ENCODE data around the gene FUCA1.

FUCA1 gene

DNA sequence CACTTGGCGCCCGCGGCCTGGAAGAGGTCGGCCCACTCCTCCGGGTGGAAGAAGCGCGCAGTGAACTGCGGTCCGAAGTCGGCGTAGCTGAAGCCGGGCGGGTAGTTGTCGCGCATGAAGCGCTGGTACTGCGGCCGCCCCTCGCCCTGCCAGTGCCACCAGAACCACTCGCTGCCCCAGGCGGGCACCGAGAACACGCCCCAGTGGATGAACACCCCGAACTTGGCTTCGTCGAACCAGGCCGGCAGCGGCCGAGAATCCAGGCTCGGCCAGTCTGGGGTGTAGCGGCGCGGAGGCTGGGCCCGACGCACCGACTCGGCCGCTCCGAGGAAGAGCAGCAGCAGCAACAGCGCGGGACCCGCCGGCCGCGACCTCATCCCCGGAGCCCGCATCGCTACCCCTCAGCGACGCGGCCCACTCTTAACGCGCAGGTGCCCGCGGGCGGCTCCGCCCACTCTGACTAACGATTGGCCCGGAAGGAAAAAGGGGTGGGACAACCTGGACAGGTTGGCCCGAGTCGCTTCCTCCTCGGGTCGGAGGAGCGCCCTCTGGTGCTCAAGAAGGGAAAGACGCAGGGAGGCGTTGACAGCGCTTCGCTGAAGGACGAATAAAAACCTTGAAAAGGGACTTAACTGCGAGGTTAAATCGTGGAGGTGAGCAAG is at the start of gene FUCA1:
FUCA1 (minus strand) TSS at position 396 of the 662 bp plus-strand sequence; CDS start at position 392, 4 bp downstream.
- Histone ChIP-seq H3K4me3 (ENCODE audit: low read length) (peak within 1 kb of the TSS; percentile 85), H3K4me1 (ENCODE audit: insufficient read depth, low read length) (no peaks in the 10 kb centered on the region), H3K36me3 (ENCODE audit: insufficient read depth, low read depth, low read length) (no peaks in the 10 kb centered on the region), H3K9me3 (ENCODE audit: insufficient read depth, low read depth, low read length) (no peaks in the 10 kb centered on the region), H3K27me3 (ENCODE audit: insufficient read depth, low read length) (peaks cover 48% of the 10 kb centered on the region), H3K27ac (ENCODE audit: low read length) (no peak within 1 kb of the TSS), H3K9ac (ENCODE audit: low read depth, low read length) (peak within 1 kb of the TSS; percentile 15; the same call in 1 of the 2 replicates)

DNA sequence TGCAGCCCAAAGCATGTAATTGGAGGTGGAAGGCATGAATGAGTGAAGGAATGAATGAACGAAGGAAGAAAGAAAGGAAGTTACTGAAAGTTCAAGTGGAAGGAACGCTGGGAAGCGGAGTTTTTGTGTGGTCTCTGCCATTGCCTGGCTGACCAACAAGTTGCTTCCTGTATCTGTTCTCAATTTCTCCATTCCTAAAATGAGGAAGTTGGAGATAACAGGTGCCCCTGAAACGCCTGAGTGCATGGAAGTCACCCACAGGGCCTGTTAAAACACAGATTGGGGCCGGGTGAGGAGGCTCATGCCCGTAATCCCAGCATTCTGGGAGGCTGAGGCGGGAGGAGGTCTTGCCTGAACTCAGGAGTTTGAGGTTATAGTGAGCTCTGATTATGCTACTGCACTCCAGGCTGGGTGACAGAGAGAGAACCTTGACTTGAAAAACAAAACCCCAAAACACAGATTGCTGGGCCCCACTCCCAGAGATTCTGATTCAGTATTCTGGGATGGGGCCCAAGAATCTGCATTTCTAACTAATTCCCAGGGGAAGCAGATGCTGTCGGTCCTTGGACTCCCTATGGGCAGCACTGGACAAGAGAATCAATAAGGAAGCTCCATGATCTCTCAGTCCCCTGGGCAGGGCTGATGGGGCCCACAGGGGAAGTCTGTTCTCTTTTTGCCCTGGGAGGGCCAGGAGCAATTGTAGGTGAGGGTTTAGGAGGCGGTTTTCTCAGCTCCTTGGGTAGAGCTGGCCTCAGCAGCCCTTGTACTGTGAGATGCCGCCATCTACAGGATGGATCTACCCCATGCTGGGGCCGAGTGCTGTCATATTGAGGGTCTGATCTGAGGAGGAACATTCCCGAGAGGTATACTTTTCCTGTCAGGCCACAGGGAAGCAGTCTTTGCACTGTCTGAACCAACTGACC is 48.4 kb upstream of the FUCA1 start:
- Histone ChIP-seq H3K9me3 (ENCODE audit: insufficient read depth, low read depth, low read length) (no peaks in the 10 kb centered on the region), H3K27ac (ENCODE audit: low read length) (no peak overlapping the region), H3K4me1 (ENCODE audit: insufficient read depth, low read length) (no peaks in the 10 kb centered on the region), H3K36me3 (ENCODE audit: insufficient read depth, low read depth, low read length) (no peaks in the 10 kb centered on the region), H3K27me3 (ENCODE audit: insufficient read depth, low read length) (no peaks in the 10 kb centered on the region), H3K4me3 (ENCODE audit: low read length) (no peak overlapping the region), H3K9ac (ENCODE audit: low read depth, low read length) (no peak overlapping the region)

DNA sequence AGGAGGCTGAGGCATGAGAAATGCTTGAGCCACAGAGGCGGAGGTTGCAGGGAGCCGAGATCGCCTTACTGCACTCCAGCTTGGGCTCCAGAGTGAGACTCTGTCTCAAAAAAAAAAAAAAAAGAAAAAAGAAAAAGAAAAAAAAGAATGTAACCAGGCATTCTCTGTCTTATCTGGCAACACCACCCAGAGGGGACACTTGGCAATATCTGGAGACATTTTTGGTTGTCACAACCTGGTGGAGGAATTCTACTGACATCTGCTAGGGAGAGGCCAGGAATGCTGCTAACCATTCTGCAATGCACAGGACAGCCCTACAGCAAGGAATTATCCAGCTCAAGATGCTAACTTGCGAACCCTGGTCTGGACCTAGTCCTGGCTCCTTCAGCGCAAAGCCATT is 47.4 kb upstream of the FUCA1 start:
- no peaks in the 10 kb centered on the region for H3K36me3 ChIP-seq (ENCODE audit: insufficient read depth, low read depth, low read length)
- no peaks in the 10 kb centered on the region for H3K27me3 ChIP-seq (ENCODE audit: insufficient read depth, low read length)
- no peak overlapping the region for H3K27ac ChIP-seq (ENCODE audit: low read length)
- no peak overlapping the region for H3K4me3 ChIP-seq (ENCODE audit: low read length)
- no peak overlapping the region for H3K9ac ChIP-seq (ENCODE audit: low read depth, low read length)
- no peaks in the 10 kb centered on the region for H3K9me3 ChIP-seq (ENCODE audit: insufficient read depth, low read depth, low read length)
- H3K4me1 ChIP-seq (ENCODE audit: insufficient read depth, low read length), result no peaks in the 10 kb centered on the region

DNA sequence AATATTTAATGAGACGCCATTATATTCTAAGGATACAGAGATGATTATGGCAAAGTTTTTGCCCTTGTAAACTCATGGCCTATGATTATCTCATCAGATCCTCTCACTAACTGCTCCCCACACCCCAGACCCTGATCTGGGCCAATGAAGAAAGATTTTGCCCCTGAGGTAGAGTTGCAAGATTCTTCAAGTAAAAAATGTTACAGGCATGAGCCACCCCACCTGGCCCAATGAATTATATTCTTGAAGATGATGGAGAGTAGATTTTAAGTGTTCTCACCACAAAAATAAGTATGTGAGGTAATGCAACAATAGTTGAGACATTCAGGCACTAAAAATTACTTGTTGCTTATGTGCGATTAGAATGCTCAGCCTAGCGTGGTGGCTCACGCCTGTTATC is 46.8 kb upstream of the FUCA1 start:
- Histone ChIP-seq H3K4me1 (ENCODE audit: insufficient read depth, low read length) (no peaks in the 10 kb centered on the region), H3K27ac (ENCODE audit: low read length) (no peak overlapping the region), H3K9me3 (ENCODE audit: insufficient read depth, low read depth, low read length) (no peaks in the 10 kb centered on the region), H3K9ac (ENCODE audit: low read depth, low read length) (no peak overlapping the region), H3K36me3 (ENCODE audit: insufficient read depth, low read depth, low read length) (no peaks in the 10 kb centered on the region), H3K27me3 (ENCODE audit: insufficient read depth, low read length) (no peaks in the 10 kb centered on the region), H3K4me3 (ENCODE audit: low read length) (no peak overlapping the region)

DNA sequence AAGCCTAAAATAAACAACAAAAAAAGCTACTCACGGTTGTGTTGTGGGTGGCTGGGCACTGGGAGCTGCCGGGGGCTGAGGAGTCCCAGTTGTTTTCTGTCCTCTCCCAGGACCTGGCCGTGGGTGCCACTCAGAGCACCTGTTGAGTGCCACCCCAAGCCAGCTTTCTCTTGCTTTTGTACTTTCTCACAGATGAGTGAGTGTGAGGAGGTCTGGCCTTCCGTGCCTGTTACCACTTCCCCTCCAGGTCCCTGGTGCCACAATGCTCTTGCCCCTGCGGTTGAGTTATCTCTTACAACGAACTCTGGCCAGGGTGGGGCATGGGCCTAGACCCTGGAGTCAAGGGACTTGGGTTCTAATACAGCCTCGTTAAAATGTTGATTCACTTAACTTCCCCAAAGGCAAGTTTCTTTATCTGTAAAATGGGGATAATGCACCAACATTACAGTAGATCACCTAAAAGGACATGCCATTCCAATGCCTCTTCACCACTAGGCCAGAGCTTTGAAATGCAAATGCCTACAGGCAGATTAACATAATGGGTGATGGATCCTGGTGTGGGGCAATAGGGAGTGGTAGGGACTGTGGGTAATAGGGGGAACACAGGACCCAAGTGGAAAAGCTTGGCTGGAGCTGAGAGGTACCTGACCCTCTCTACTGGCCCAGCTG is 45.3 kb upstream of the FUCA1 start, which contains the start of gene CNR2:
CNR2 (minus strand) TSS at position 151 of the 669 bp plus-strand sequence. CDS start 37,745 bp downstream, outside the sequence.
- no peak within 1 kb of the TSS for H3K27ac ChIP-seq (ENCODE audit: low read length)
- H3K27me3 ChIP-seq (ENCODE audit: insufficient read depth, low read length), result no peaks in the 10 kb centered on the region
- H3K9me3 ChIP-seq (ENCODE audit: insufficient read depth, low read depth, low read length), result no peaks in the 10 kb centered on the region
- no peak within 1 kb of the TSS for H3K4me3 ChIP-seq (ENCODE audit: low read length)
- H3K36me3 ChIP-seq (ENCODE audit: insufficient read depth, low read depth, low read length), result no peaks in the 10 kb centered on the region
- H3K4me1 ChIP-seq (ENCODE audit: insufficient read depth, low read length), result no peaks in the 10 kb centered on the region
- H3K9ac ChIP-seq (ENCODE audit: low read depth, low read length), result no peak within 1 kb of the TSS

DNA sequence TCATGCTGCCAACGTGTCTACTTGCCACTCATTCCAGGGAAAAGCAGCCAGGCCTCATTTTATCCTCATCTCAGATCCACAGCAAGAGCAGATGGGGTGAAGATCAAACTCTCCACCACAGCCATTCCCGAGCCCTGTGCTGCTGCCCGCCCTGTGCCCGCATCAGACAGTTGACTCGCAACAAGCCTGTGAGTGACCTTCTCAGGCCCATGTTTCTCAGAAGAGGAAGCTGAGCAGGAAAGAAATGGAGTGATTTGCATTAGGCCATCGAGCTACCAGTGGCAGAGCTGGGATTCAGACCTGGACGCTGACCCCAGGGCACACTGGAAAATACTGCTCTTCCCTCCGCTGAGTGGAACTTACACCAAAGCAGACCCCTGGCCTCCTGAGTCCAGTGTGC is 43.8 kb upstream of the FUCA1 start:
- Histone ChIP-seq H3K27ac (ENCODE audit: low read length) (no peak overlapping the region), H3K4me1 (ENCODE audit: insufficient read depth, low read length) (no peaks in the 10 kb centered on the region), H3K9me3 (ENCODE audit: insufficient read depth, low read depth, low read length) (no peaks in the 10 kb centered on the region), H3K4me3 (ENCODE audit: low read length) (no peak overlapping the region), H3K27me3 (ENCODE audit: insufficient read depth, low read length) (no peaks in the 10 kb centered on the region), H3K9ac (ENCODE audit: low read depth, low read length) (no peak overlapping the region), H3K36me3 (ENCODE audit: insufficient read depth, low read depth, low read length) (no peaks in the 10 kb centered on the region)

DNA sequence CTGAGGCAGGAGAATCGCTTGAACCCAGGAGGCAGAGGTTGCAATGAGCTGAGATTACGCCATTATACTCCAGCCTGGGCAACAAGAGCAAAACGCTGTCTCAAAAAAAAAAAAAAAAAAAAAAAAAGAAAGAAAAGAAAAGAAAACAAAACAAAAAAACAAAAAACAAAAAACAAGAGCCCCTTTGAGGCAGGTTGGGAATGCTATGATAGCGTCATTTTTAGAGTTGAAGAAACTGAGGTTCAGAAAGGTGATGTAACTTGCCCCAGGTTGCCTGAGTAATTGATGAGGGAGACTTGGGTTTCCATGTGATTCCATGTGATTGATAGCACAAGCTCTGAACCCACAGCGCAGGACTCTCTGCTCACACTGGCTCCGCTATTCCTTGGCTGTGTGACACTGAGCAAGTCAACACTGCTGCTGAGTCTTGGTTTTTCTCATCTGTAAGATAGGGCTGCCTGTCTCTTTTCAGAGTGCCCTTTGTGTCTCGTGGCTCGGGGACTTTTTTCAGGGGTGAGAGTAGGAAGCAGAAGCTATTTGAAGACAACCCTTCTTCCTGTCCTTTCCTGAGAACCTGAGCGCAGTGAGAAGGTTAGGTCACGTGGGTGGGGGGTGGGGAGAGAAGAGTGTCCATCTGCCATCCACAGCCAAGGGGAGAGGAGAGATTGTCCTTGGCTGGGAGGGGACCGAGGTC is 42.6 kb upstream of the FUCA1 start:
- Histone ChIP-seq H3K4me1 (ENCODE audit: insufficient read depth, low read length) (no peaks in the 10 kb centered on the region), H3K36me3 (ENCODE audit: insufficient read depth, low read depth, low read length) (no peaks in the 10 kb centered on the region), H3K4me3 (ENCODE audit: low read length) (no peak overlapping the region), H3K9ac (ENCODE audit: low read depth, low read length) (no peak overlapping the region), H3K27ac (ENCODE audit: low read length) (no peak overlapping the region), H3K27me3 (ENCODE audit: insufficient read depth, low read length) (peaks cover 4% of the 10 kb centered on the region; the same call in 1 of the 2 replicates), H3K9me3 (ENCODE audit: insufficient read depth, low read depth, low read length) (no peaks in the 10 kb centered on the region)

DNA sequence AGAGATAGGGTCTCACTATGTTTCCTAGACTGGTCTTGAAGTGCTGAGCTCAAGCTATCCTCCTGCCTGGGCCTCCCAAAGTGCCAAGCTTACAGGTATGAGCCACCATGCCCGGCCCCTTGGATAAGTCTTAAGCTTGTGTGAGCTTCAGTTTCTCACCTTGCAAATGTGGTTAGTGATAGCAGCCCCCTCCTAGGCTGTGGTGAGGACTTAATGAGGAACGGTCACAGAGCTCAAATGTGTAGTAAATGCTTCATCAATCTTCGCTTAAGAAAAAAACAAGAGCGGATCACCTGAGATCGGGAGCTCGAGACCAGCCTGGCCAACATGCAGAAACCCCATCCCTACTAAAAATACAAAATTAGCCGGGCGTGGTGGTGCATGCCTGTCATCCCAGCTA is 42.1 kb upstream of the FUCA1 start:
- Histone ChIP-seq H3K9me3 (ENCODE audit: insufficient read depth, low read depth, low read length) (no peaks in the 10 kb centered on the region), H3K27me3 (ENCODE audit: insufficient read depth, low read length) (peaks cover 6% of the 10 kb centered on the region; the same call in 1 of the 2 replicates), H3K36me3 (ENCODE audit: insufficient read depth, low read depth, low read length) (no peaks in the 10 kb centered on the region), H3K9ac (ENCODE audit: low read depth, low read length) (no peak overlapping the region), H3K4me1 (ENCODE audit: insufficient read depth, low read length) (no peaks in the 10 kb centered on the region), H3K4me3 (ENCODE audit: low read length) (no peak overlapping the region), H3K27ac (ENCODE audit: low read length) (no peak overlapping the region)

DNA sequence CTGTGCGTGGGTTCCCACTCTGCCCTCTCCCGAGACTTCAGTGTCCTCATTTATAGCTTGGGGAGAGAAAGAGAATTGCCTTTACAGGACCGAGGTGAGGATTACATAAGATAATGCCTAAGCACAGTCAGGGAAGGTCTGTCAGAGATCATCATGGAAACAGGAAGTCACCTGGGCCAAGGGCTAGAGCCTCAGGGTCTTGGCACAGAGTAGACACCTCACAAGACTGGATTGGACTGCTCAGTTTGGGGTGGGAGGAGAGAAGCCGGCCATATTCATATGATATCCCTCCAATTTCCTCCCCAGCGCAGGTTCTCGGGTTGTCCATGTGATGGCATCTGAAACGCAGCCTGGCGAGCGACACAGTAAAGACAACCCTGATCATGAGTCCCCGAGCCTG is 41.3 kb upstream of the FUCA1 start:
- H3K27ac ChIP-seq (ENCODE audit: low read length), result no peak overlapping the region
- no peak overlapping the region for H3K4me3 ChIP-seq (ENCODE audit: low read length)
- no peaks in the 10 kb centered on the region for H3K9me3 ChIP-seq (ENCODE audit: insufficient read depth, low read depth, low read length)
- no peak overlapping the region for H3K9ac ChIP-seq (ENCODE audit: low read depth, low read length)
- H3K4me1 ChIP-seq (ENCODE audit: insufficient read depth, low read length), result peaks cover 3% of the 10 kb centered on the region; the same call in 1 of the 2 replicates
- H3K36me3 ChIP-seq (ENCODE audit: insufficient read depth, low read depth, low read length), result no peaks in the 10 kb centered on the region
- peaks cover 14% of the 10 kb centered on the region; the same call in 1 of the 2 replicates for H3K27me3 ChIP-seq (ENCODE audit: insufficient read depth, low read length)

DNA sequence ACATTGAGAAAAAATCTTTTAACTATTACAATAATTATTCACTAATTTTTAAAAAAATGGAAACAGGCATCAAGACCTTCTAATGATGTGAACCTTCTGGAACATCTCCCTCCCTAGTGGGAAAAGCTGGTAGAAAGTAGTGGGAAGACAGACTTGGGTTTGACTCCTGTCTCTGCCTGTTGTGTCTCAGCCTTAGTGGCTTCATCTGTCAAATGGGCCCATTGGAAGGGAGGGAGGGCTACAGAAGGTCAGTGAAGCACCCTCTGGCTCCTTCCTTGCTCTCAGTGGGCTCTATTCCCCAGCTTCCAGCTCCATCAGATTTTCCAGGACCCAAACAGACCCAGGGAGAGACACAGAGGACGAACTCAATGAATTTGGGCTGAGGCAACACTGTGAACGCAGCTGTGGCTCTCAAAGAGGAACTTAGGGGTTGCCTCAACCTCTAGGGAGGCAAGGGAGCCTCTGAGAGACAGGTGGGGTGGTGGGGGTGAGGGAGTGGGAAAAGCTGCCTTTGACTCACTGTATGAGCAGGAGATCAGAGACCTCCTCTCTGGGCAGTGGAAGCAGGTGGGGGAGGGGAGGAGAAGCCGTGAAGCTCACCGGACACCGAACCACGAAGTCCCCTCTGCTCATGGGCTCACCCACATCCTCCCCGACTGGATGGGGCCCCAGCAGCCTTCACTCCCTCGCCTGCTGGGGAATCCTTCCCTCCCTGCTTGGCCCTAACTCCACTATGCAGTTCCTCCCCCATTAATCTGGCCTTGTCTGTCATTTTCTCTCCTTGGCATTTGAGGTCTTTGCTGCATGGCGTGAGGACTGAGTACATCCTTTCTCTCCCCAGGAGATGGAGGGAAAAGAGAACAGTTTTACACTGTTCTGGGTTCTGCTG is 40.6 kb upstream of the FUCA1 start:
- no peak overlapping the region for H3K27ac ChIP-seq (ENCODE audit: low read length)
- H3K36me3 ChIP-seq (ENCODE audit: insufficient read depth, low read depth, low read length), result no peaks in the 10 kb centered on the region
- H3K27me3 ChIP-seq (ENCODE audit: insufficient read depth, low read length), result peaks cover 21% of the 10 kb centered on the region
- H3K4me1 ChIP-seq (ENCODE audit: insufficient read depth, low read length), result peaks cover 3% of the 10 kb centered on the region
- no peak overlapping the region for H3K9ac ChIP-seq (ENCODE audit: low read depth, low read length)
- H3K4me3 ChIP-seq (ENCODE audit: low read length), result no peak overlapping the region
- H3K9me3 ChIP-seq (ENCODE audit: insufficient read depth, low read depth, low read length), result no peaks in the 10 kb centered on the region

Measured in iPS-20b (cell line).